ENCODE measurements around the gene CPNE6.

DNA sequence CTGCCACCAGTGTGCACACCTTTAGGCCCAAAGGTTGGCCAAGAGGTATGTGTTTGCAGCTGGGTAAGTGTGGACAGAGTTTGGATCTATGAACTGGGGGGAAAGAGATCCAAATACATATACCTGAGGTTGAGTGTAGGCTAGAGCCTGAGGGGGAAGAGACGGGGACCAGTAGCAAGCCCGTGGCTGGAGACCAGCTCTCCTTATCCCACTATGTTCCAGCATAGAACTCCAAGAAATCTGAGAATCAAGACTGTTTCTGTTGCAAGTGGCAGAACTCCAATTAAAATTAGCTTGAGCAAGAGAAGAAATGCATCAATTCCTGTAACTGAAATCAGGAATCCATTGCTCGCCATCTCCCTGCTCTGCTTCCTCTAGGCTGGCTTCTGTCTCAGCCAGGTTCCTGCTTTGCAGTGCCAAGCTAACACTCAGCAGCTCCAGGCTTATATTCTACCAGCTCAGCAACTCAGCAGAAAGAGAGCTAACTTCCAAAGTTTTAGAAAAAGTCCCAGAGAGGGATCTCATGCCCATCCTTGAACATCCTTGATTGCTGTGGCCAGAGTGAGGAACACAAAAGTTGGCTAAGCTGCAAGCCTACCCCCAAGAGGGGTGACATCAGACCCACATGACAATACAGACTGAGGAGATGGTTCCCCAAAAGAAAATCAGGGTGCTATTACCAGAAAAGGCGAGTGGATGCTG lies 21.3 kb downstream of the CPNE6 start:
- no peak for TF ChIP-seq ZNF274 (IDR thresholded peaks at IDR 0.05; ENCODE audit: low read depth, low read length)
- TF ChIP-seq YY1 (IDR thresholded peaks at IDR 0.05; ENCODE audit: insufficient read depth, insufficient read length), result no peak

All from NT2/D1 (cell line).